ENCODE results near the gene HDAC4.

Gene HDAC4

GRCh38 chr2:239401067-239401880 is 454 bp upstream of the HDAC4 start:
- Histone ChIP-seq H3K4me3 (ENCODE audit: low read depth, low read length) (peak overlapping the region; percentile 92), H3K36me3 (ENCODE audit: control insufficient read depth, insufficient read depth, low read length) (no peaks in the 10 kb centered on the region), H3K9me3 (ENCODE audit: control insufficient read depth, insufficient read depth, low read length) (no peaks in the 10 kb centered on the region), H3K9ac (ENCODE audit: low read depth, low read length) (peak overlapping the region; percentile 100), H3K4me1 (ENCODE audit: control insufficient read depth, insufficient read depth, low read length) (peaks cover 8% of the 10 kb centered on the region), H3K27me3 (ENCODE audit: control insufficient read depth, insufficient read depth, low read length) (no peaks in the 10 kb centered on the region)

GRCh38 chr2:239399921-239400595 is 762 bp downstream of the HDAC4 start:
- Histone ChIP-seq H3K4me3 (ENCODE audit: low read depth, low read length) (peak overlapping the region; percentile 66), H3K9me3 (ENCODE audit: control insufficient read depth, insufficient read depth, low read length) (no peaks in the 10 kb centered on the region), H3K9ac (ENCODE audit: low read depth, low read length) (peak overlapping the region; percentile 24), H3K4me1 (ENCODE audit: control insufficient read depth, insufficient read depth, low read length) (peaks cover 8% of the 10 kb centered on the region), H3K27me3 (ENCODE audit: control insufficient read depth, insufficient read depth, low read length) (no peaks in the 10 kb centered on the region), H3K36me3 (ENCODE audit: control insufficient read depth, insufficient read depth, low read length) (no peaks in the 10 kb centered on the region)

GRCh38 chr2:239399433-239399920 is 1.3 kb downstream of the HDAC4 start:
- Histone ChIP-seq H3K4me1 (ENCODE audit: control insufficient read depth, insufficient read depth, low read length) (peaks cover 8% of the 10 kb centered on the region), H3K4me3 (ENCODE audit: low read depth, low read length) (peak overlapping the region; percentile 66), H3K27me3 (ENCODE audit: control insufficient read depth, insufficient read depth, low read length) (no peaks in the 10 kb centered on the region), H3K36me3 (ENCODE audit: control insufficient read depth, insufficient read depth, low read length) (no peaks in the 10 kb centered on the region), H3K9ac (ENCODE audit: low read depth, low read length) (peak overlapping the region; percentile 24), H3K9me3 (ENCODE audit: control insufficient read depth, insufficient read depth, low read length) (no peaks in the 10 kb centered on the region)

- no peak overlapping the region for H3K4me3 ChIP-seq (ENCODE audit: low read depth, low read length)
These were observed 2.3 kb downstream of the HDAC4 start for GRCh38 chr2:239398521-239398921.

GRCh38 chr2:239397931-239398471 is 2.8 kb downstream of the HDAC4 start:
- Histone ChIP-seq H3K27me3 (ENCODE audit: control insufficient read depth, insufficient read depth, low read length) (no peaks in the 10 kb centered on the region), H3K4me3 (ENCODE audit: low read depth, low read length) (no peak overlapping the region), H3K9me3 (ENCODE audit: control insufficient read depth, insufficient read depth, low read length) (no peaks in the 10 kb centered on the region), H3K9ac (ENCODE audit: low read depth, low read length) (no peak overlapping the region), H3K36me3 (ENCODE audit: control insufficient read depth, insufficient read depth, low read length) (no peaks in the 10 kb centered on the region), H3K4me1 (ENCODE audit: control insufficient read depth, insufficient read depth, low read length) (peaks cover 8% of the 10 kb centered on the region)

More at GRCh38 chr2:239398521-239398921, 2.3 kb downstream of the HDAC4 start:
- no peaks in the 10 kb centered on the region for H3K9me3 ChIP-seq (ENCODE audit: control insufficient read depth, insufficient read depth, low read length)
- H3K36me3 ChIP-seq (ENCODE audit: control insufficient read depth, insufficient read depth, low read length), result no peaks in the 10 kb centered on the region
- H3K27me3 ChIP-seq (ENCODE audit: control insufficient read depth, insufficient read depth, low read length), result no peaks in the 10 kb centered on the region
- H3K9ac ChIP-seq (ENCODE audit: low read depth, low read length), result no peak overlapping the region
- peaks cover 8% of the 10 kb centered on the region for H3K4me1 ChIP-seq (ENCODE audit: control insufficient read depth, insufficient read depth, low read length)

- Histone ChIP-seq H3K9me3 (ENCODE audit: control insufficient read depth, insufficient read depth, low read length) (no peaks in the 10 kb centered on the region), H3K36me3 (ENCODE audit: control insufficient read depth, insufficient read depth, low read length) (no peaks in the 10 kb centered on the region), H3K27me3 (ENCODE audit: control insufficient read depth, insufficient read depth, low read length) (no peaks in the 10 kb centered on the region), H3K4me3 (ENCODE audit: low read depth, low read length) (no peak overlapping the region), H3K9ac (ENCODE audit: low read depth, low read length) (peak overlapping the region; percentile 2), H3K4me1 (ENCODE audit: control insufficient read depth, insufficient read depth, low read length) (peaks cover 4% of the 10 kb centered on the region)
These were observed 3.7 kb downstream of the HDAC4 start for GRCh38 chr2:239396881-239397681.

GRCh38 chr2:239395524-239395923 is 5.3 kb downstream of the HDAC4 start:
- Histone ChIP-seq H3K9ac (ENCODE audit: low read depth, low read length) (no peak overlapping the region), H3K27me3 (ENCODE audit: control insufficient read depth, insufficient read depth, low read length) (no peaks in the 10 kb centered on the region), H3K9me3 (ENCODE audit: control insufficient read depth, insufficient read depth, low read length) (no peaks in the 10 kb centered on the region), H3K4me1 (ENCODE audit: control insufficient read depth, insufficient read depth, low read length) (peaks cover 4% of the 10 kb centered on the region), H3K4me3 (ENCODE audit: low read depth, low read length) (no peak overlapping the region), H3K36me3 (ENCODE audit: control insufficient read depth, insufficient read depth, low read length) (no peaks in the 10 kb centered on the region)

- no peaks in the 10 kb centered on the region for H3K27me3 ChIP-seq (ENCODE audit: control insufficient read depth, insufficient read depth, low read length)
- no peaks in the 10 kb centered on the region for H3K9me3 ChIP-seq (ENCODE audit: control insufficient read depth, insufficient read depth, low read length)
- H3K36me3 ChIP-seq (ENCODE audit: control insufficient read depth, insufficient read depth, low read length), result no peaks in the 10 kb centered on the region
- no peak overlapping the region for H3K9ac ChIP-seq (ENCODE audit: low read depth, low read length)
- H3K4me1 ChIP-seq (ENCODE audit: control insufficient read depth, insufficient read depth, low read length), result peaks cover 4% of the 10 kb centered on the region
- H3K4me3 ChIP-seq (ENCODE audit: low read depth, low read length), result no peak overlapping the region
These were observed 5.8 kb downstream of the HDAC4 start for GRCh38 chr2:239394978-239395377.

GRCh38 chr2:239394346-239394945 is 6.4 kb downstream of the HDAC4 start:
- no peaks in the 10 kb centered on the region for H3K9me3 ChIP-seq (ENCODE audit: control insufficient read depth, insufficient read depth, low read length)
- H3K36me3 ChIP-seq (ENCODE audit: control insufficient read depth, insufficient read depth, low read length), result no peaks in the 10 kb centered on the region

GRCh38 chr2:239393941-239394340 is 6.9 kb downstream of the HDAC4 start:
- no peaks in the 10 kb centered on the region for H3K36me3 ChIP-seq (ENCODE audit: control insufficient read depth, insufficient read depth, low read length)
- no peaks in the 10 kb centered on the region for H3K4me1 ChIP-seq (ENCODE audit: control insufficient read depth, insufficient read depth, low read length)
- H3K27me3 ChIP-seq (ENCODE audit: control insufficient read depth, insufficient read depth, low read length), result no peaks in the 10 kb centered on the region
- no peak overlapping the region for H3K4me3 ChIP-seq (ENCODE audit: low read depth, low read length)
- no peaks in the 10 kb centered on the region for H3K9me3 ChIP-seq (ENCODE audit: control insufficient read depth, insufficient read depth, low read length)
- no peak overlapping the region for H3K9ac ChIP-seq (ENCODE audit: low read depth, low read length)

More at GRCh38 chr2:239394346-239394945, 6.4 kb downstream of the HDAC4 start:
- H3K27me3 ChIP-seq (ENCODE audit: control insufficient read depth, insufficient read depth, low read length), result no peaks in the 10 kb centered on the region
- H3K4me3 ChIP-seq (ENCODE audit: low read depth, low read length), result no peak overlapping the region
- H3K9ac ChIP-seq (ENCODE audit: low read depth, low read length), result no peak overlapping the region
- peaks cover 4% of the 10 kb centered on the region for H3K4me1 ChIP-seq (ENCODE audit: control insufficient read depth, insufficient read depth, low read length)

- Histone ChIP-seq H3K4me3 (ENCODE audit: low read depth, low read length) (no peak overlapping the region), H3K9me3 (ENCODE audit: control insufficient read depth, insufficient read depth, low read length) (no peaks in the 10 kb centered on the region), H3K4me1 (ENCODE audit: control insufficient read depth, insufficient read depth, low read length) (no peaks in the 10 kb centered on the region), H3K36me3 (ENCODE audit: control insufficient read depth, insufficient read depth, low read length) (no peaks in the 10 kb centered on the region), H3K9ac (ENCODE audit: low read depth, low read length) (no peak overlapping the region), H3K27me3 (ENCODE audit: control insufficient read depth, insufficient read depth, low read length) (no peaks in the 10 kb centered on the region)
These were observed 7.4 kb downstream of the HDAC4 start for GRCh38 chr2:239393388-239393940.

Data from iPS-15b (cell line).